Esophagus muscularis mucosa (tissue), 4 donors: ENCODE results near the gene GYPC. TPM values are rescaled to one million over a fixed set of nuclear protein-coding genes. Genes with fewer than 3 reads are reported as not detected.
"Not testable (repeated sequence)": the region's sequence is repeated elsewhere in the genome, so short reads cannot be mapped to it uniquely, and the experiment has no call there.

ENCODE experiments used
- DNase-seq: peaks from one replicate; pipeline ENCODE4 v3.0.0-alpha.2; 2017; ENCODE audit errors: extremely low spot score
- H3K27ac ChIP-seq, 4 donors: fragments of 200-600 bp; sonication (generic); replicated peaks in 1 of 4; 1 replicate in 3 of 4; 2 replicates in 1 of 4; pipeline ENCODE4 v1.5.1; 2016 to 2019; ENCODE audit warnings: mild to moderate bottlenecking in 1 of 4
- H3K27me3 ChIP-seq, 4 donors: fragments of 200-600 bp; sonication (generic); one replicate each; pipeline versions ENCODE4 v1.5.1 to v1.6.0; 2016 to 2019
- H3K36me3 ChIP-seq, 4 donors: fragments of 200-600 bp; sonication (generic); one replicate each; pipeline ENCODE4 v1.5.1; 2016 to 2019
- H3K4me1 ChIP-seq, 4 donors: fragments of 200-600 bp; sonication (generic); one replicate each; pipeline ENCODE4 v1.5.1; 2016 to 2019
- H3K4me3 ChIP-seq, 4 donors: fragments of 200-600 bp; sonication (generic); 1 replicate in 2 of 4; 2 replicates in 2 of 4; pipeline ENCODE4 v1.5.1; 2016 to 2019; ENCODE audit warnings: mild to moderate bottlenecking in 4 of 4, moderate library complexity in 1 of 4
- H3K9me3 ChIP-seq, 4 donors: fragments of 200-600 bp; sonication (generic); 1 replicate in 3 of 4; 2 replicates in 1 of 4; pipeline ENCODE4 v1.5.1; 2016 to 2019
- CTCF ChIP-seq, 3 experiments: fragments of 200-600 bp in 2 of 3; fragments of 450-650 bp in 1 of 3; sonication (generic) in 2 of 3; IDR thresholded peaks; one replicate each; pipeline ENCODE4 v1.5.1; 2017 to 2019; ENCODE audit warnings: antibody characterized with exemption in 3 of 3, mild to moderate bottlenecking in 2 of 3, moderate library complexity in 1 of 3
- EP300 ChIP-seq: sonication (generic); formaldehyde crosslinking; IDR thresholded peaks from one replicate; pipeline ENCODE4 v1.6.1; 2017; ENCODE audit warnings: antibody characterized with exemption
- POLR2A ChIP-seq: fragments of 450-650 bp; IDR thresholded peaks from one replicate; pipeline ENCODE4 v1.6.1; 2017; ENCODE audit warnings: antibody characterized with exemption, moderate library complexity, mild to moderate bottlenecking, low read depth
- POLR2AphosphoS5 ChIP-seq, 2 donors: sonication (generic); formaldehyde crosslinking; IDR thresholded peaks; one replicate each; pipeline ENCODE4 v1.6.1; 2017; ENCODE audit warnings: antibody characterized with exemption in 2 of 2
- WGBS: methylation state at CpG from one replicate; pipeline ENCODE4 v1.1.5; 2018; 5-methylcytosine and 5-hydroxymethylcytosine counted together
- intact Hi-C: fragments of 100-400 bp; cut with DNase I; formaldehyde crosslinking; loops from one replicate; pipeline ENCODE4 v1.15.1; 2023
- total RNA-seq, 4 donors: library from RNA; depleted of rRNA; stranded (reverse); fragments of >200 nt; gene quantifications; one replicate each; pipeline versions ENCODE4 v1.1.0 to v1.2.1, GENCODE V29; 2016

Gene GYPC
- total RNA-seq, 4 donors from 2014 or later, result 119 to 197 (median 167) TPM

GRCh38 chr2:126643431-126643830 is 12.5 kb upstream of the GYPC start:
- no peaks in the 10 kb centered on the region for H3K36me3 ChIP-seq
- no peak overlapping the region for H3K4me3 ChIP-seq
- no peaks in the 10 kb centered on the region for H3K27me3 ChIP-seq
- intact Hi-C loops, result no loop called here
- WGBS, result 95% methylated on average over 6 of the region's 6 CpGs
- TF ChIP-seq CTCF (IDR thresholded peaks at IDR 0.05), result no peak
- no peak for TF ChIP-seq EP300
- TF ChIP-seq POLR2AphosphoS5 (IDR thresholded peaks at IDR 0.05), result no peak
- no peak for TF ChIP-seq POLR2A
- H3K4me1 ChIP-seq, result no peaks in the 10 kb centered on the region
- H3K27ac ChIP-seq, result no peak overlapping the region
- peak; percentile 57 for DNase-seq
- no peaks in the 10 kb centered on the region for H3K9me3 ChIP-seq

DNA sequence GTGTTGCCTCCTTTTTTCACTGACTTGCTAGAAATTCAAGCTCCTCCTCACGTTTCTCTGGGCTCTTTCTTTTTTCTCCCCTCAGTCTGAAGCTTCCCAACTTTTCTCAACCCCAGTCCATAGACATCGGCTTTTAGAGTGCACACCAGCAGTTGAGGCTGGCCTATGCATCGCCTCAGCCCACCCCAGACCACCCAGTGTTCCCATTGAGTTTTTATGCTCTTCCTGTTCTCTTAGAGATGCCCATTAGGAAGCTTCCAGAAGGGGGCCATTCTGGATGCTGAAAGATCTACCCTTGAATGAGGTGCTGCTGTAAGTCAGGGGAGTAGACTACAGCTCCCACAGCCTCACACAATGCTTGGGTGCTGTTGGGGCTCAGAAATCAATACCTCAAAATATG is 12.0 kb upstream of the GYPC start:
- peak; percentile 29 for DNase-seq
- TF ChIP-seq EP300, result no peak
- no peak for TF ChIP-seq POLR2A
- TF ChIP-seq POLR2AphosphoS5 (IDR thresholded peaks at IDR 0.05), result no peak
- no peak for TF ChIP-seq CTCF (IDR thresholded peaks at IDR 0.05)
- Histone ChIP-seq H3K4me3 (no peak overlapping the region), H3K4me1 (no peaks in the 10 kb centered on the region), H3K27ac (no peak overlapping the region), H3K27me3 (no peaks in the 10 kb centered on the region), H3K9me3 (no peaks in the 10 kb centered on the region), H3K36me3 (no peaks in the 10 kb centered on the region)
- intact Hi-C loops, result no loop called here
- WGBS, result 92% methylated on average over 3 of the region's 3 CpGs

DNA sequence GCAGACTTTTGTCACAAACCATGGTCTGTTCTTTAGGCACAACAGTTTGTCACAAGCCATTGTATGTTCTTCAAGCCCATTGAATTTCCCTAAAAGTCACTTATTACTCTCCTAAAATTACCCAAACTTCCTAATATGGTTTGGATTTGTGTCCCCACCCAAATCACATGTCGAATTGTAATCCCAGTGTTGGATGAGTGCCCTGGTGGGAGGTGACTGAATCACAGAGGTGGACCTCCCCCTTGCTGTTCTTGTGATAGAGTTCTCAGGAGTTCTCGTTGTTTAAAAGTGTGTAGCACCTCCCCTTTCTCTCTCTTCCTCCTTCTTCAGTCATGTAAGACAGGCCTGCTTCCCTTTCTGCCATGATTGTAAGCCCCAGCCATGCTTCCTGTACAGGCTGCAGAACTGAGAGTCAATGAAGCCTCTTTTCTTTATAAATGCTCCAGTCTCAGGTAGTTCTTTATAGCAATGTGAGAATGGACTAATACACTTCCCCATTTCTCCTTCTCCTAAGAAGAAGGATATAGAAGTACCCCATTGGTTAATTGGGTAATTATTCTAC is 11.2 kb upstream of the GYPC start:
- Histone ChIP-seq H3K4me1 (no peaks in the 10 kb centered on the region), H3K27ac (no peak overlapping the region), H3K27me3 (no peaks in the 10 kb centered on the region), H3K4me3 (no peak overlapping the region), H3K9me3 (no peaks in the 10 kb centered on the region), H3K36me3 (no peaks in the 10 kb centered on the region)
- TF ChIP-seq POLR2AphosphoS5 (IDR thresholded peaks at IDR 0.05) (no peak), CTCF (IDR thresholded peaks at IDR 0.05) (no peak), POLR2A (no peak), EP300 (no peak)
- 63% methylated on average over 2 of the region's 2 CpGs for WGBS
- DNase-seq, result peak; percentile 77
- intact Hi-C loops, result no loop called here

DNA sequence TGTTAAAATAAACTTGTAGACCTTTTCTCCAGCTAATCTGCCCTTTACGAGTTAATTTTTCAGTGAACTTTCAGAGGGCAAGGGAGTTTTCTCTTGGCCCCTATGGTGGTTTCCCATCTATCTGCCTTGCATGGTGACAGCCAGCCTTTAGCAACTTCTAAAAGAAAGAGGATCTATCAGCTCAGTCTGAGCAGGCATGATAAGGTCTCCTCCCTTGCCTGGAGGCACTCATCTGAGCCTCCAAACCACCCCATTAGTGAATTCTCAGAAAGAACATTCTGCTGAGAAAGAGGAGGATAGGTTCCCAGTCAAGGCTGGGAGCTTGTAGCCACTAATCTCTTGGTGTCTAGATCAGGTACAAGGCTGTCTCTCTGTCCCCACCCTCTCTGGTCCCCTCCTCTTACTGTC is 10.7 kb upstream of the GYPC start:
- Histone ChIP-seq H3K27me3 (no peaks in the 10 kb centered on the region), H3K9me3 (no peaks in the 10 kb centered on the region), H3K4me3 (no peak overlapping the region), H3K27ac (no peak overlapping the region), H3K36me3 (no peaks in the 10 kb centered on the region), H3K4me1 (no peaks in the 10 kb centered on the region)
- DNase-seq, result peak; percentile 31
- 90% methylated on average over 1 of the region's 1 CpG for WGBS
- intact Hi-C loops, result no loop called here
- TF ChIP-seq POLR2A (no peak), EP300 (no peak), POLR2AphosphoS5 (IDR thresholded peaks at IDR 0.05) (no peak), CTCF (IDR thresholded peaks at IDR 0.05) (no peak)

- intact Hi-C loops, result no loop called here
These were observed 9.9 kb upstream of the GYPC start for GRCh38 chr2:126646026-126646425.

GRCh38 chr2:126647714-126648344 is 8.1 kb upstream of the GYPC start:
- H3K27ac ChIP-seq, H3K36me3 ChIP-seq, intact Hi-C loops, H3K9me3 ChIP-seq, H3K4me3 ChIP-seq, H3K27me3 ChIP-seq, H3K4me1 ChIP-seq: not testable (repeated sequence)
- DNase-seq, result peak; percentile 26
- WGBS, result 100% methylated on average over 1 of the region's 1 CpG

More at GRCh38 chr2:126646026-126646425, 9.9 kb upstream of the GYPC start:
- WGBS, result 96% methylated on average over 3 of the region's 3 CpGs
- H3K4me1 ChIP-seq, result no peaks in the 10 kb centered on the region
- peak; percentile 17 for DNase-seq
- H3K4me3 ChIP-seq, result no peak overlapping the region
- H3K27me3 ChIP-seq, result no peaks in the 10 kb centered on the region
- H3K36me3 ChIP-seq, result no peaks in the 10 kb centered on the region
- no peaks in the 10 kb centered on the region for H3K9me3 ChIP-seq
- TF ChIP-seq POLR2AphosphoS5 (IDR thresholded peaks at IDR 0.05), result no peak
- TF ChIP-seq EP300, result no peak
- TF ChIP-seq POLR2A, result no peak
- no peak for TF ChIP-seq CTCF (IDR thresholded peaks at IDR 0.05)
- no peak overlapping the region for H3K27ac ChIP-seq

- 92% methylated on average over 5 of the region's 5 CpGs for WGBS
- H3K36me3 ChIP-seq, H3K4me3 ChIP-seq, H3K27me3 ChIP-seq, H3K4me1 ChIP-seq, intact Hi-C loops, H3K27ac ChIP-seq, H3K9me3 ChIP-seq: not testable (repeated sequence)
- DNase-seq, result peak; percentile 68
These were observed 7.6 kb upstream of the GYPC start for GRCh38 chr2:126648345-126648786.
